ENCODE measurements around the gene BORA.

The BORA gene

GRCh38 chr13:72692884-72693514 lies 34.7 kb upstream of the BORA start:
- Histone ChIP-seq H3K27me3 (replicated peaks; ENCODE audit: control insufficient read depth, insufficient read depth, low read length) (no peaks in the 10 kb centered on the region; the same call in 1 of the 2 replicates), H3K36me3 (ENCODE audit: control insufficient read depth, insufficient read depth, low read length) (no peaks in the 10 kb centered on the region), H3K4me3 (replicated peaks; ENCODE audit: low read depth, low read length) (no peak overlapping the region)
- DNase-seq (ENCODE audit: extremely low read depth, insufficient read length) = no peak
- no peak for TF ChIP-seq CTCF (IDR thresholded peaks at IDR 0.05; ENCODE audit: insufficient read depth, low read length, poor library complexity, severe bottlenecking)

- no peaks in the 10 kb centered on the region; the same call in 1 of the 2 replicates for H3K27me3 ChIP-seq (replicated peaks; ENCODE audit: control insufficient read depth, insufficient read depth, low read length)
- DNase-seq (ENCODE audit: extremely low read depth, insufficient read length) = no peak
- no peaks in the 10 kb centered on the region for H3K36me3 ChIP-seq (ENCODE audit: control insufficient read depth, insufficient read depth, low read length)
- H3K4me3 ChIP-seq (replicated peaks; ENCODE audit: low read depth, low read length) = no peak overlapping the region
- no peak for TF ChIP-seq CTCF (IDR thresholded peaks at IDR 0.05; ENCODE audit: insufficient read depth, low read length, poor library complexity, severe bottlenecking)
Observed at GRCh38 chr13:72693832-72694231, 33.9 kb upstream of the BORA start.

GRCh38 chr13:72694314-72694713 lies 33.4 kb upstream of the BORA start:
- TF ChIP-seq CTCF (IDR thresholded peaks at IDR 0.05; ENCODE audit: insufficient read depth, low read length, poor library complexity, severe bottlenecking) = no peak
- Histone ChIP-seq H3K27me3 (replicated peaks; ENCODE audit: control insufficient read depth, insufficient read depth, low read length) (no peaks in the 10 kb centered on the region; the same call in 1 of the 2 replicates), H3K4me3 (replicated peaks; ENCODE audit: low read depth, low read length) (no peak overlapping the region), H3K36me3 (ENCODE audit: control insufficient read depth, insufficient read depth, low read length) (no peaks in the 10 kb centered on the region)
- no peak for DNase-seq (ENCODE audit: extremely low read depth, insufficient read length)

- H3K4me3 ChIP-seq (replicated peaks; ENCODE audit: low read depth, low read length) = no peak overlapping the region
- peak; percentile 4 for TF ChIP-seq CTCF (IDR thresholded peaks at IDR 0.05; ENCODE audit: insufficient read depth, low read length, poor library complexity, severe bottlenecking)
- no peaks in the 10 kb centered on the region; the same call in 1 of the 2 replicates for H3K27me3 ChIP-seq (replicated peaks; ENCODE audit: control insufficient read depth, insufficient read depth, low read length)
- H3K36me3 ChIP-seq (ENCODE audit: control insufficient read depth, insufficient read depth, low read length) = no peaks in the 10 kb centered on the region
- no peak for DNase-seq (ENCODE audit: extremely low read depth, insufficient read length)
Observed at GRCh38 chr13:72696579-72696978, 31.1 kb upstream of the BORA start.

GRCh38 chr13:72698164-72698563 lies 29.6 kb upstream of the BORA start:
- Histone ChIP-seq H3K27me3 (replicated peaks; ENCODE audit: control insufficient read depth, insufficient read depth, low read length) (no peaks in the 10 kb centered on the region; the same call in 1 of the 2 replicates), H3K4me3 (replicated peaks; ENCODE audit: low read depth, low read length) (no peak overlapping the region), H3K36me3 (ENCODE audit: control insufficient read depth, insufficient read depth, low read length) (no peaks in the 10 kb centered on the region)
- no peak for TF ChIP-seq CTCF (IDR thresholded peaks at IDR 0.05; ENCODE audit: insufficient read depth, low read length, poor library complexity, severe bottlenecking)
- DNase-seq (ENCODE audit: extremely low read depth, insufficient read length) = no peak

GRCh38 chr13:72700509-72700908 lies 27.2 kb upstream of the BORA start:
- no peak for DNase-seq (ENCODE audit: extremely low read depth, insufficient read length)
- Histone ChIP-seq H3K36me3 (ENCODE audit: control insufficient read depth, insufficient read depth, low read length) (no peaks in the 10 kb centered on the region), H3K4me3 (replicated peaks; ENCODE audit: low read depth, low read length) (no peak overlapping the region), H3K27me3 (replicated peaks; ENCODE audit: control insufficient read depth, insufficient read depth, low read length) (no peaks in the 10 kb centered on the region; the same call in 1 of the 2 replicates)
- TF ChIP-seq CTCF (IDR thresholded peaks at IDR 0.05; ENCODE audit: insufficient read depth, low read length, poor library complexity, severe bottlenecking) = no peak

All from GM06990 (cell line).